NCI-H748 treated with DMSO at 0.1 percent for 48 hours (cell line): ENCODE data around the gene ARHGAP8.
"Not testable (repeated sequence)": the region's sequence is repeated elsewhere in the genome, so short reads cannot be mapped to it uniquely, and the experiment has no call there.

Experiments used
- DNase-seq: peaks from one replicate; lab custom pipeline; 2025; lab: John Stamatoyannopoulos, UW

Gene ARHGAP8

GRCh38 chr22:44773082-44773481 is 20.7 kb downstream of the ARHGAP8 start:
- DNase-seq, result no peak

- no peak for DNase-seq
These were observed 23.5 kb downstream of the ARHGAP8 start for GRCh38 chr22:44775862-44776261.

- DNase-seq, result no peak
These were observed 24.4 kb downstream of the ARHGAP8 start for GRCh38 chr22:44776605-44777363.

- no peak for DNase-seq
These were observed 25.0 kb downstream of the ARHGAP8 start for GRCh38 chr22:44777364-44777755.

- no peak for DNase-seq
These were observed 28.6 kb downstream of the ARHGAP8 start for GRCh38 chr22:44780876-44781449.

GRCh38 chr22:44782363-44782963 is 30.1 kb downstream of the ARHGAP8 start:
- no peak for DNase-seq

- DNase-seq, result no peak
These were observed 30.7 kb downstream of the ARHGAP8 start for GRCh38 chr22:44783091-44783490.

GRCh38 chr22:44783581-44783980 is 31.2 kb downstream of the ARHGAP8 start:
- DNase-seq, result no peak

- DNase-seq, result no peak
These were observed 33.8 kb downstream of the ARHGAP8 start for GRCh38 chr22:44786136-44786535.

GRCh38 chr22:44786610-44787009 is 34.2 kb downstream of the ARHGAP8 start:
- no peak for DNase-seq

- DNase-seq, result no peak
These were observed 35.5 kb downstream of the ARHGAP8 start for GRCh38 chr22:44787832-44788231.

- no peak for DNase-seq
These were observed 40.7 kb downstream of the ARHGAP8 start for GRCh38 chr22:44793106-44793505.

GRCh38 chr22:44793506-44794172 is 41.3 kb downstream of the ARHGAP8 start:
- DNase-seq, result no peak

- DNase-seq, result no peak
These were observed 43.6 kb downstream of the ARHGAP8 start for GRCh38 chr22:44795701-44796630.

- DNase-seq, result no peak
These were observed 44.9 kb downstream of the ARHGAP8 start for GRCh38 chr22:44797181-44797725.

GRCh38 chr22:44799077-44799945 is 46.9 kb downstream of the ARHGAP8 start:
- DNase-seq, result no peak

- not testable (repeated sequence) for DNase-seq
These were observed 47.7 kb downstream of the ARHGAP8 start for GRCh38 chr22:44799946-44800634.

GRCh38 chr22:44801476-44801875 is 49.1 kb downstream of the ARHGAP8 start:
- DNase-seq, result no peak

GRCh38 chr22:44802071-44802700 is 49.8 kb downstream of the ARHGAP8 start:
- DNase-seq, result no peak
